ENCODE results near the gene SBK2.
"Not testable (repeated sequence)": the region's sequence is repeated elsewhere in the genome, so short reads cannot be mapped to it uniquely, and the experiment has no call there.

The SBK2 gene

GRCh38 chr19:55500368-55500952 lies 36.5 kb downstream of the SBK2 start:
- DNase-seq: no peak

- DNase-seq: no peak
Observed at GRCh38 chr19:55498246-55498840, 38.6 kb downstream of the SBK2 start.

GRCh38 chr19:55497763-55498162 lies 39.2 kb downstream of the SBK2 start:
- no peak for DNase-seq

- not testable (repeated sequence) for DNase-seq
Observed at GRCh38 chr19:55496820-55497219, 40.1 kb downstream of the SBK2 start.

- DNase-seq: no peak
Observed at GRCh38 chr19:55495646-55496349, 41.1 kb downstream of the SBK2 start.

- DNase-seq: no peak
Observed at GRCh38 chr19:55494172-55494761, 42.7 kb downstream of the SBK2 start.

GRCh38 chr19:55493645-55494171 lies 43.2 kb downstream of the SBK2 start:
- no peak for DNase-seq

GRCh38 chr19:55493052-55493644 lies 43.8 kb downstream of the SBK2 start:
- DNase-seq: peak; percentile 77

GRCh38 chr19:55492362-55492944 lies 44.5 kb downstream of the SBK2 start:
- DNase-seq: no peak

GRCh38 chr19:55491546-55492360 lies 45.2 kb downstream of the SBK2 start:
- DNase-seq: no peak

GRCh38 chr19:55490478-55491432 lies 46.2 kb downstream of the SBK2 start:
- DNase-seq: no peak

- DNase-seq: no peak
Observed at GRCh38 chr19:55489711-55490477, 47.0 kb downstream of the SBK2 start.

GRCh38 chr19:55488986-55489710 lies 47.8 kb downstream of the SBK2 start:
- peak; percentile 76 for DNase-seq

GRCh38 chr19:55487924-55488687 lies 48.8 kb downstream of the SBK2 start, which contains the start of gene SSC5D:
TSS of gene SSC5D (plus strand) at chr19:55488436. CDS start at chr19:55488590, 154 bp downstream.
- DNase-seq: peak; percentile 81

- peak; percentile 92 for DNase-seq
Observed at GRCh38 chr19:55486971-55487923, 49.7 kb downstream of the SBK2 start.

GRCh38 chr19:55486043-55486970 lies 50.6 kb downstream of the SBK2 start:
- DNase-seq: no peak
